Measurements from ENCODE around the gene NOL4. TPM values are rescaled to one million over a fixed set of nuclear protein-coding genes. Genes with fewer than 3 reads are reported as not detected.

Gene NOL4
- total RNA-seq, 1 experiment from 2014 or later = not detected

- no peaks in the 10 kb centered on the region for H3K4me1 ChIP-seq (ENCODE audit: control insufficient read depth in 1 of 2, insufficient read depth in 2 of 2, low read length in 2 of 2)
- H3K27ac ChIP-seq (ENCODE audit: low read depth, low read length) = no peak overlapping the region
- H4K20me1 ChIP-seq (ENCODE audit: insufficient read depth) = no peaks in the 10 kb centered on the region
- CTCF ChIA-PET = no interaction called here
- no TSS peak for BruUV-seq (replicated peaks)
- no peak for ATAC-seq
- RAD21 ChIA-PET (ENCODE audit: low non-redundant PET in 1 of 2, low total read pairs in 2 of 2, uncharacterized antibody in 2 of 2, unreplicated experiment in 2 of 2) = no interaction called here
- H3K9me3 ChIP-seq (ENCODE audit: control insufficient read depth in 1 of 2, insufficient read depth in 1 of 2, low read depth in 1 of 2, low read length in 2 of 2) = peaks cover 6 to 9% of the 10 kb centered on the region in 2 experiments; a peak in 2 of 4 replicates
- no peak overlapping the region for H2AFZ ChIP-seq (ENCODE audit: low read depth, low read length, poor library complexity, severe bottlenecking)
- H3K79me2 ChIP-seq (ENCODE audit: insufficient read depth, low read length) = no peaks in the 10 kb centered on the region
- no peak overlapping the region for H3K4me3 ChIP-seq (replicated peaks in 1 of 2; ENCODE audit: low read depth in 1 of 2, low read length in 2 of 2)
- TF ChIP-seq ZNF274 (IDR thresholded peaks at IDR 0.05; ENCODE audit: low read depth, low read length) = no peak
- no peak for TF ChIP-seq SIN3A (IDR thresholded peaks at IDR 0.05; ENCODE audit: low read depth)
- TF ChIP-seq EZH2phosphoT487 (IDR thresholded peaks at IDR 0.05; ENCODE audit: borderline replicate concordance) = no peak
- TF ChIP-seq EGR1 (IDR thresholded peaks at IDR 0.05; ENCODE audit: low read depth) = no peak
- TF ChIP-seq YY1 (IDR thresholded peaks at IDR 0.05; ENCODE audit: extremely low read depth, insufficient replicate concordance, low read depth, low read length) = no peak
- no peak for TF ChIP-seq CBX3 (IDR thresholded peaks at IDR 0.05; ENCODE audit: low read depth)
- no peak for TF ChIP-seq MAX (IDR thresholded peaks at IDR 0.05)
- no peak for TF ChIP-seq REST (IDR thresholded peaks at IDR 0.05; ENCODE audit: low read depth)
- no peak for TF ChIP-seq SP1 (IDR thresholded peaks at IDR 0.05; ENCODE audit: low read depth)
- no peak for TF ChIP-seq ELF1 (IDR thresholded peaks at IDR 0.05; ENCODE audit: borderline replicate concordance, low read depth)
- no peak for TF ChIP-seq POLR2AphosphoS5 (IDR thresholded peaks at IDR 0.05; ENCODE audit: low read depth, low read length)
- no peak for TF ChIP-seq FOSL1 (IDR thresholded peaks at IDR 0.05; ENCODE audit: low read depth)
- no peak for TF ChIP-seq POLR2A (IDR thresholded peaks at IDR 0.05; ENCODE audit: borderline replicate concordance, extremely low read depth, insufficient read depth, insufficient read length)
- H3K9ac ChIP-seq (ENCODE audit: low read length) = no peak overlapping the region
- POLR2A ChIA-PET = no interaction called here
- no peak for DNase-seq (ENCODE audit: low read depth, low spot score)
- intact Hi-C loops (cut with micrococcal nuclease) = no loop called here
- H3K4me2 ChIP-seq (ENCODE audit: low read length) = no peak overlapping the region
- H3K9me2 ChIP-seq (ENCODE audit: insufficient read depth) = no peaks in the 10 kb centered on the region
- no peaks in the 10 kb centered on the region for H3K36me3 ChIP-seq (ENCODE audit: control insufficient read depth in 1 of 2, insufficient read depth in 2 of 2, low read length in 2 of 2)
- no peaks in the 10 kb centered on the region for H3K27me3 ChIP-seq (ENCODE audit: insufficient read depth, low read length)
Observed at GRCh38 chr18:34248727-34249126, 24.0 kb upstream of the NOL4 start.
